Spleen (tissue), 11 donors: ENCODE results near the gene CALM3. TPM values are rescaled to one million over a fixed set of nuclear protein-coding genes. Genes with fewer than 3 reads are reported as not detected.

Experiments
- DNase-seq: peaks from one replicate; pipeline ENCODE4 v3.0.0-alpha.2; 2020
- H3K27ac ChIP-seq, 8 donors: fragments of 200-600 bp; sonication (generic) in 7 of 8; 1 replicate in 4 of 8; 2 replicates in 4 of 8; pipeline versions ENCODE4 v1.5.0 to v1.8.0; 2016 to 2021; ENCODE audit warnings: inconsistent platforms in 4 of 8, mild to moderate bottlenecking in 4 of 8, moderate library complexity in 1 of 8
- H3K27me3 ChIP-seq, 7 donors: fragments of 200-600 bp; sonication (generic) in 6 of 7; replicated peaks in 1 of 7; 1 replicate in 4 of 7; 2 replicates in 3 of 7; pipeline versions ENCODE4 v1.5.0 to v1.8.0; 2016 to 2021; ENCODE audit warnings: inconsistent platforms in 3 of 7, mild to moderate bottlenecking in 1 of 7
- H3K36me3 ChIP-seq, 6 donors: fragments of 200-600 bp; sonication (generic) in 5 of 6; 1 replicate in 4 of 6; 2 replicates in 2 of 6; pipeline versions ENCODE4 v1.5.0 to v1.8.0; 2016 to 2021; ENCODE audit warnings: inconsistent platforms in 2 of 6
- H3K4me1 ChIP-seq, 6 donors: fragments of 200-600 bp; sonication (generic) in 5 of 6; 1 replicate in 3 of 6; 2 replicates in 3 of 6; pipeline versions ENCODE4 v1.5.0 to v1.8.0; 2016 to 2021; ENCODE audit warnings: inconsistent platforms in 3 of 6
- H3K4me3 ChIP-seq, 8 donors: fragments of 200-600 bp; sonication (generic) in 7 of 8; 1 replicate in 4 of 8; 2 replicates in 4 of 8; pipeline versions ENCODE4 v1.5.0 to v1.8.0; 2016 to 2021; ENCODE audit warnings: inconsistent platforms in 4 of 8, mild to moderate bottlenecking in 4 of 8, moderate library complexity in 2 of 8
- H3K9me3 ChIP-seq, 8 donors: fragments of 200-600 bp; sonication (generic) in 7 of 8; 1 replicate in 4 of 8; 2 replicates in 4 of 8; pipeline versions ENCODE4 v1.5.0 to v1.8.0; 2016 to 2021; ENCODE audit warnings: inconsistent platforms in 4 of 8
- POLR2A ChIP-seq, 3 donors: fragments of 450-650 bp; IDR thresholded peaks; one replicate each; pipeline ENCODE4 v1.5.1; 2017; ENCODE audit warnings: antibody characterized with exemption in 3 of 3, mild to moderate bottlenecking in 1 of 3
- POLR2AphosphoS5 ChIP-seq, 3 donors: sonication (generic); formaldehyde crosslinking; IDR thresholded peaks; one replicate each; pipeline ENCODE4 v1.5.1; 2017; ENCODE audit warnings: antibody characterized with exemption in 3 of 3
- WGBS, 5 donors: extraction: QIAGEN DNeasy Blood & Tissue Kit in 3 of 5; methylation state at CpG; one replicate each; pipeline versions ENCODE4 v1.1.5 to v1.1.7; 2013 to 2018; 5-methylcytosine and 5-hydroxymethylcytosine counted together
- intact Hi-C: fragments of 100-400 bp; cut with DNase I; formaldehyde crosslinking; loops from one replicate; pipeline ENCODE4 v1.15.0; 2023; ENCODE audit warnings: low total_unique reads
- polyA plus RNA-seq, 3 donors: library from polyadenylated mRNA; stranded (reverse); fragments of 200-250 nt; gene quantifications; one replicate each; pipeline ENCODE4 v1.2.1, GENCODE V29; 2013
- total RNA-seq, 7 donors: library from RNA; depleted of rRNA in 3 of 7; stranded (reverse); fragments of >200 nt in 3 of 7; fragmentation: NEBNext Ultra II Directional in 4 of 7; extraction: Animal tissue kit (Norgen Biotek cat#: 25700) in 4 of 7; gene quantifications; one replicate each; pipeline versions ENCODE4 v1.1.0 to v1.2.1, GENCODE V29; 2016 to 2021
- TF ChIP-seq, protein P1 (sequence below), 11 experiments: fragments of 200-600 bp in 7 of 11; fragments of 450-650 bp in 4 of 11; sonication (generic) in 4 of 11; IDR thresholded peaks in 8 of 11; conservative IDR thresholded peaks in 3 of 11; 1 replicate in 7 of 11; 2 replicates in 4 of 11; pipeline versions ENCODE4 v1.4.0 to v1.8.0; 2016 to 2021; ENCODE audit warnings: antibody characterized with exemption in 11 of 11, inconsistent platforms in 4 of 11, mild to moderate bottlenecking in 1 of 11
- donor health status: healthy with polysubstance abuse.
- donor health status: DM: no; HTN: no; CAD: no; lungs with moderate emphysema.
- donor health status: DM: no; HTN: no; CAD: no.
- donor health status: Bipolar disorder and iron deficiency.
- donor health status: healthy.
- donor health status: DM: no; HTN: no; CAD: no.
- donor health status: DM: yes; HTN: yes; CAD: no.

Gene CALM3
- total and polyA plus RNA-seq, 10 donors: 78.1 to 197 (median 140) TPM

DNA sequence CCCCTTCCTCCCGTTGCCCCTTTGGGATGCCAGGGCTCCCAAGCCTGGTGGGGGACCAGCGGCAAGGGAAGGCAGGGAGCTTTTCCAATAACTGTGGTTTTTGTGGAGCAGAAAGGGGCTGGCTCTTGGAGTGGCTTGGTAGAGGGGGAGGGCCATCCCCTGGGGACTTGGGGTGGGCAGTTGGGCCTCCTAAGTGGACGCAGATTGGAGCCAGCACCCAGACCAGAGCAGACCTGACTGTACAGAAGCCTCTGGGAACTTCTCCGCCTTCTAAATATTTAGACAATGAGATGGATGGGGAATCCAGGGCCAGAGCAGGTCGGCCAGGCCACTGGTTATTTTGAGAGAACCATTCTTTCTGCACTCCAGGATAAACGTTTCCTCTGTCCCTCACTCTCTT is 19.6 kb downstream of the CALM3 start:
- Histone ChIP-seq H3K4me1 (peaks cover 28 to 100% (median 71%) of the 10 kb centered on the region in 6 donors), H3K27ac (peak overlapping the region in 6 of 8 donors; percentile 43 to 87 (median 68)), H3K9me3 (no peaks in the 10 kb centered on the region), H3K27me3 (peaks cover 0 to 11% (median 0%) of the 10 kb centered on the region in 7 donors), H3K4me3 (peak overlapping the region in 1 of 8 donors; percentile 39), H3K36me3 (no peaks in the 10 kb centered on the region)
- TF ChIP-seq, protein P1, sequence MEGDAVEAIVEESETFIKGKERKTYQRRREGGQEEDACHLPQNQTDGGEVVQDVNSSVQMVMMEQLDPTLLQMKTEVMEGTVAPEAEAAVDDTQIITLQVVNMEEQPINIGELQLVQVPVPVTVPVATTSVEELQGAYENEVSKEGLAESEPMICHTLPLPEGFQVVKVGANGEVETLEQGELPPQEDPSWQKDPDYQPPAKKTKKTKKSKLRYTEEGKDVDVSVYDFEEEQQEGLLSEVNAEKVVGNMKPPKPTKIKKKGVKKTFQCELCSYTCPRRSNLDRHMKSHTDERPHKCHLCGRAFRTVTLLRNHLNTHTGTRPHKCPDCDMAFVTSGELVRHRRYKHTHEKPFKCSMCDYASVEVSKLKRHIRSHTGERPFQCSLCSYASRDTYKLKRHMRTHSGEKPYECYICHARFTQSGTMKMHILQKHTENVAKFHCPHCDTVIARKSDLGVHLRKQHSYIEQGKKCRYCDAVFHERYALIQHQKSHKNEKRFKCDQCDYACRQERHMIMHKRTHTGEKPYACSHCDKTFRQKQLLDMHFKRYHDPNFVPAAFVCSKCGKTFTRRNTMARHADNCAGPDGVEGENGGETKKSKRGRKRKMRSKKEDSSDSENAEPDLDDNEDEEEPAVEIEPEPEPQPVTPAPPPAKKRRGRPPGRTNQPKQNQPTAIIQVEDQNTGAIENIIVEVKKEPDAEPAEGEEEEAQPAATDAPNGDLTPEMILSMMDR (IDR thresholded peaks at IDR 0.05 in 8 of 11, conservative IDR thresholded peaks at IDR 0.05 in 3 of 11): no peak
- TF ChIP-seq POLR2A (IDR thresholded peaks at IDR 0.05): no peak
- no peak for TF ChIP-seq POLR2AphosphoS5 (IDR thresholded peaks at IDR 0.05)
- no peak for DNase-seq
- intact Hi-C loops: no loop called here
- WGBS, 5 donors: 66 to 76% (median 72%) methylated on average over 6 of the region's 6 CpGs

DNA sequence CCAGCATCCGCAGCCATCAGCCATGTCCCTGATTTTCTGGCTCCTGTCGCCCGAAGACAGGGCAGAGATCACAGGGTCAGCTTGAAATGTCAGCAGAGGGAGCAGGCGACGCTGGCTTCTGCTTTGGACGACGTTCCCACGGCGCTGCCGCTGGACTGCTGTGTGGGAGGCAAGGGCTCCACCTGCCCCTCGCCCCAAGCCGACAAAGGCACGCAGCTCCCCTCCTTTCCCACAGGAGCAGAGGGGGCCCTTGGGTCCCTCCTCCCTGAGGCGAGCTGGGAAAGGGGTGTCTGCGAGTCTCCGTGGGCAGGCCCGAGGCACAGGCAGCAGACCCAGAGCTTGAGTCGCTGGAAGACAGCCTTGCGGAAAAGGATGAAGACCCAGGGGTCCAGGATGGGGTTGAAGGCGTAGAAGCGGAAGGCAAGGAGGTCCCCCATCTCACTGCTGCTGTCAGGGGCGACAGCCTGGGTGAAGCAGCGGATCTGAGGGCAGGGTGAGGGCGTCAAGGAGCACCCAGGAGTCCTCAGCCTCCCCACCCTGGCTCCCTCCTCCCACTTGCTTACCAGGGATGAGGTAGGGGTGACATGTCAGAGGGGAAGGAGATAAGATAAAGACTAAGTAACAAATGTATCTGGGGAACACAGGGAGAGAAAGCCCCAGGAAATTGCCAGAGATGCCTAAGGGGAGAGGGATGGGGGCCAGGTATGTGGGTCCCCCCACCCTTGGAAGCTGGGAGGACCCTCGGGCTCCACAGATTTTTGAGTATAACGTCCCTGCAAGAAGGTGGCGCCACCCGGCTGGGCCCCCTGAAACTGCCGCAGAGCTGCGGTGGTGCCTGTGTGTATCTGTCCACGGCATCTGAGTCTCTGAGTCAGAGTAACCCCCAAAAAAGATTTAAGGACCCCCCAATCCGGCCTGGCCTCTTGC is 20.3 kb downstream of the CALM3 start:
- Histone ChIP-seq H3K4me3 (peak overlapping the region in 2 of 8 donors; percentile 7 to 39), H3K36me3 (no peaks in the 10 kb centered on the region), H3K4me1 (peaks cover 28 to 100% (median 77%) of the 10 kb centered on the region in 6 donors), H3K27me3 (peaks cover 0 to 11% (median 0%) of the 10 kb centered on the region in 7 donors), H3K9me3 (no peaks in the 10 kb centered on the region), H3K27ac (peak overlapping the region in 6 of 8 donors; percentile 43 to 87 (median 68))
- WGBS, 5 donors: 70 to 85% (median 81%) methylated on average over 21 to 32 of the region's 32 CpGs
- DNase-seq: no peak
- no peak for TF ChIP-seq POLR2A (IDR thresholded peaks at IDR 0.05)
- TF ChIP-seq, protein P1 (IDR thresholded peaks at IDR 0.05 in 8 of 11, conservative IDR thresholded peaks at IDR 0.05 in 3 of 11): no peak
- peak in 2 of 3 donors; percentile 17 to 52 for TF ChIP-seq POLR2AphosphoS5 (IDR thresholded peaks at IDR 0.05)
- intact Hi-C loops: no loop called here

DNA sequence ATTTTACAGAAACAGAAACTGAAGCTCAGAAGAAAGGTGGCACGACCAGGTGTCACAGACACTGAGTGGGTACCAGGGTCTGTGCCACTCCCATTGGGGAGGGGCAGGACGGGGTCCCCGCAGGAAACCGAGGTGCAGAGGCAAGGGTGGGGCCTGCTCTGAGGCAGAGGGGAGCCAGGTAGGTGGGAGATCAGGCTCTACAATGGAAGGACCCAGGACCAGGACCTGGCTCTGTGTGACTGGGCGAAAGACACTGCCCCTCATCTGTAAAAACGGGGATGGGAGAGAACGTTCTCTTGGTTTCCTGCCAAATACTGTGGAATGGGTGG is 21.0 kb downstream of the CALM3 start:
- intact Hi-C loops: no loop called here
- Histone ChIP-seq H3K27ac (peak overlapping the region in 5 of 8 donors; percentile 61 to 87 (median 72)), H3K4me3 (peak overlapping the region in 2 of 8 donors; percentile 7 to 39), H3K4me1 (peaks cover 23 to 100% (median 74%) of the 10 kb centered on the region in 6 donors), H3K27me3 (peaks cover 0 to 11% (median 0%) of the 10 kb centered on the region in 7 donors), H3K36me3 (no peaks in the 10 kb centered on the region), H3K9me3 (no peaks in the 10 kb centered on the region)
- TF ChIP-seq, protein P1 (IDR thresholded peaks at IDR 0.05 in 8 of 11, conservative IDR thresholded peaks at IDR 0.05 in 3 of 11): no peak
- TF ChIP-seq POLR2AphosphoS5 (IDR thresholded peaks at IDR 0.05) (no peak), POLR2A (IDR thresholded peaks at IDR 0.05) (no peak)
- no peak for DNase-seq
- WGBS, 5 donors: 48 to 53% (median 49%) methylated on average over 7 of the region's 7 CpGs

DNA sequence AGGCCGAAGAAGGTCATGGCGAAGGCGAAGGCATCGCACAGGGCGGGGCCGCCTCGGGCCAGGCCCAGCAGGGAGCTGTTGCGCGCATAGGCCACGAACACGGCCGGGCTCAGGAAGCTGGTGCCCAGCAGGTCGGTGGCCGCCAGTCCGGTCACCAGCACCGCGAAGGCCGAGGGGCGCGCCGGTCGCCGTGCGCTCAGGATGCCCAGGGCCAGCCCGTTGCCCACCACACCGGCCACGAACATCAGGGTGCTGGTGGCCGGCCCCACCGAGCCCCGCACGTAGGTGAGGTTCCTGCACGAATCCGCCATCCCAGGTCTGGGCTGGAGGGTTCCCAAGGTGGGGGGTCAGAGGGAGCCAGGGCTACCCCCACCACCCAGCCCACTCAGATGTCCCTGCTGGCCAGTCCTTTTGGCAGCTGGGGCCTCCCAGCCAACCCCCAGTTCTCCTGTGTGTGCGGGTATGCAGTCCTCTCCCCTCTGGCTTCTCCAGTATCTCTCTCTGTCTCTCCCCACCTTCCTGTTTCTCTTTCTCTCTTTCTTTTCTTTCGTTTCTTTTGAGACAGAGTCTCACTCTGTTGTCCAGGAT is 22.9 kb downstream of the CALM3 start:
- Histone ChIP-seq H3K4me3 (peak overlapping the region in 5 of 8 donors; percentile 12 to 54 (median 17)), H3K4me1 (peaks cover 13 to 90% (median 61%) of the 10 kb centered on the region in 6 donors), H3K27ac (peak overlapping the region in 7 of 8 donors; percentile 46 to 77 (median 65)), H3K27me3 (peaks cover 0 to 11% (median 0%) of the 10 kb centered on the region in 7 donors), H3K36me3 (no peaks in the 10 kb centered on the region), H3K9me3 (no peaks in the 10 kb centered on the region)
- WGBS, 5 donors: 71 to 94% (median 88%) methylated on average over 19 to 35 of the region's 35 CpGs
- no peak for DNase-seq
- TF ChIP-seq, protein P1 (IDR thresholded peaks at IDR 0.05 in 8 of 11, conservative IDR thresholded peaks at IDR 0.05 in 3 of 11): no peak
- no peak for TF ChIP-seq POLR2AphosphoS5 (IDR thresholded peaks at IDR 0.05)
- TF ChIP-seq POLR2A (IDR thresholded peaks at IDR 0.05): no peak
- intact Hi-C loops: no loop called here
